NCI-H510A (cell line): Measurements from ENCODE around the gene SETD1B.
A peak's percentile ranks its signal among the peaks of the same experiment; 100 is the strongest.
"Not testable (repeated sequence)": the region's sequence is repeated elsewhere in the genome, so short reads cannot be mapped to it uniquely, and the experiment has no call there.

Experiments used
- DNase-seq: peaks from one replicate; lab custom pipeline; 2025; lab: John Stamatoyannopoulos, UW

The SETD1B gene

GRCh38 chr12:121825041-121825523 lies 21.3 kb downstream of the SETD1B start:
- no peak for DNase-seq

- DNase-seq: no peak
Measured at GRCh38 chr12:121826318-121827150, 22.7 kb downstream of the SETD1B start.

GRCh38 chr12:121827351-121828099 lies 23.7 kb downstream of the SETD1B start:
- DNase-seq: no peak

GRCh38 chr12:121828306-121828705 lies 24.5 kb downstream of the SETD1B start:
- no peak for DNase-seq

- no peak for DNase-seq
Measured at GRCh38 chr12:121828826-121829225, 25.0 kb downstream of the SETD1B start.

- no peak for DNase-seq
Measured at GRCh38 chr12:121829250-121829918, 25.6 kb downstream of the SETD1B start.

- DNase-seq: no peak
Measured at GRCh38 chr12:121830134-121830533, 26.3 kb downstream of the SETD1B start.

GRCh38 chr12:121830588-121831265 lies 26.9 kb downstream of the SETD1B start:
- DNase-seq: no peak

- no peak for DNase-seq
Measured at GRCh38 chr12:121831571-121832245, 27.9 kb downstream of the SETD1B start.

GRCh38 chr12:121837680-121838079 lies 33.9 kb downstream of the SETD1B start:
- no peak for DNase-seq

- DNase-seq: no peak
Measured at GRCh38 chr12:121838126-121838525, 34.3 kb downstream of the SETD1B start.

GRCh38 chr12:121839106-121839992 lies 35.5 kb downstream of the SETD1B start:
- peak; percentile 99 for DNase-seq

- no peak for DNase-seq
Measured at GRCh38 chr12:121839993-121840761, 36.4 kb downstream of the SETD1B start.

GRCh38 chr12:121843236-121843982 lies 39.6 kb downstream of the SETD1B start:
- DNase-seq: no peak

- DNase-seq: no peak
Measured at GRCh38 chr12:121845701-121846100, 41.9 kb downstream of the SETD1B start.

GRCh38 chr12:121849211-121849610 lies 45.4 kb downstream of the SETD1B start:
- no peak for DNase-seq

- DNase-seq: no peak
Measured at GRCh38 chr12:121849665-121850064, 45.9 kb downstream of the SETD1B start.

- DNase-seq: not testable (repeated sequence)
Measured at GRCh38 chr12:121852392-121852791, 48.6 kb downstream of the SETD1B start.
